Stimulated activated CD4-positive, alpha-beta T cell treated with anti-CD3 and anti-CD28 coated beads, Interleukin-1b, Interleukin-23, amount 100 ng/mL, for 48 hours (primary cell): Measurements from ENCODE around the gene BMX.

Source experiments
- DNase-seq: peaks from one replicate; pipeline ENCODE4 v3.0.0-alpha.2; 2020

BMX gene

GRCh38 chrX:15509845-15510244 lies 9.2 kb downstream of the BMX start:
- no peak for DNase-seq

DNA sequence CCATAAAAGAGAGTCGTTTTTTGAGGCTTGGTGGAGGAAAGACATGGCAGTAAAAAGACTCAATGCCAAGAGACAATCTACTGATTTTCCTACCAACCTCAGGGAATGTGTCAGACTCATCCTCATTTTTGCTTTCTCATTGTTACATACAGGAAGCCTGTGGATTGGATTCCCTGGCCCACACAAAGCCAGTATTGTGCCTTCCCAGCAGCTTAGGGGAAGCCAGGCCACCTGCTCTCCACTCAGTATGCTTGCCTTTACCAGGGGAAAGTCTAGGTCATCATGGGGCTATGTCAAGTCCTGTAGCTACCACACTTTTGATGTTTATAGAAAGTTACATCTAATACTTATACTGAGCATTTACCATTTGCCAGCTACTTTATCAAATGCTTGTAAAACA lies 11.0 kb downstream of the BMX start:
- no peak for DNase-seq

GRCh38 chrX:15512401-15512965 lies 11.9 kb downstream of the BMX start:
- no peak for DNase-seq

DNA sequence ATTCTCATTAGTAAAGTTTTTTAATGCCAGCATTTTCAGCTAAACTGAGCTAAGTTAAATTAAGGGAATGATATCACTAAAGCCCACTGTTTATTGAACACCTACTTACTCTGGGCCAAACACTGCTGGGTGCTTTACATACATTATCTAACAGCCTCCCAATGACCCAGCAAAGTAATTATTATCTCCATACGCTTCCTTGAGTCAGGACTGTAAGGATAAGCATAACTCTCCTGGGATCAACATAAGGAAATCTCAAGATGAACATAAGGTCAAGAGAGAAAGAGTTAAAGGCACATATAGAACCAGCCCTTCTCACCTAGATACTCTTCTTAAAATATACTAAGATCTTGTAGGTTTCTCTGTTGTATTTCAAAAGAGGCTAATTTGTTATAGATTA lies 13.7 kb downstream of the BMX start:
- DNase-seq, result no peak

DNA sequence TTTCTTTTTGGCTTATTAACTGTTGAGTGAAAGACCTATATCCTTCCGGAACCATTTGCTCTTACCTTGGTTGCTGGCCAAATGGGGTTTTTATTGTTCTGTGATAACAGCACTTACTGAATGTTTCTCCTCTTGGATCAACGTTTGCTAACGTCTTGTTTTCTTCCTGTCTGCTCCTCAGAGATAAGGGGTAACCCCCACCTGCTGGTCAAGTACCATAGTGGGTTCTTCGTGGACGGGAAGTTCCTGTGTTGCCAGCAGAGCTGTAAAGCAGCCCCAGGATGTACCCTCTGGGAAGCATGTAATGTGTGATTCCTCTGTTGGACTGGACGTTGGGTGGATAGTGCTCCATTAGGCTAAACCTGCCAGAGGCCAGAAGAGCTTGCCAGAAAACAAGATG lies 15.3 kb downstream of the BMX start:
- DNase-seq, result no peak

DNA sequence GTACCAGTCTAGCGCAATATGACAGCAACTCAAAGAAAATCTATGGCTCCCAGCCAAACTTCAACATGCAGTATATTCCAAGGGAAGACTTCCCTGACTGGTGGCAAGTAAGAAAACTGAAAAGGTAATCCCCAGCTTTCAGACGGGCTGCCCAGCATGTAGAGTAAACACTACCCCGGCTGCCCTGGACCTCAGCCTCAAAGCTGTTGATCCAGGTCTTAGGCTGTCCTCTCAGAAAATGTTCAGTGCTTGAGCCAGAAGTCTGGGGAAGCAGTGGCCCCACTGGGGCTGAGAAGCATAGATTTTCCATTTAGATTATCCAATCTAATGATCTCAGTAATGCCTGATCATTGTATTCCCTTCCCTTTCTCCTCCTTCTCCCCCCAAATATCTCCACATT lies 21.9 kb downstream of the BMX start:
- no peak for DNase-seq

GRCh38 chrX:15523088-15523487 lies 22.5 kb downstream of the BMX start:
- DNase-seq, result no peak

GRCh38 chrX:15524417-15524816 lies 23.8 kb downstream of the BMX start:
- DNase-seq, result no peak

- DNase-seq, result no peak
These were observed 25.2 kb downstream of the BMX start for GRCh38 chrX:15525664-15526416.

DNA sequence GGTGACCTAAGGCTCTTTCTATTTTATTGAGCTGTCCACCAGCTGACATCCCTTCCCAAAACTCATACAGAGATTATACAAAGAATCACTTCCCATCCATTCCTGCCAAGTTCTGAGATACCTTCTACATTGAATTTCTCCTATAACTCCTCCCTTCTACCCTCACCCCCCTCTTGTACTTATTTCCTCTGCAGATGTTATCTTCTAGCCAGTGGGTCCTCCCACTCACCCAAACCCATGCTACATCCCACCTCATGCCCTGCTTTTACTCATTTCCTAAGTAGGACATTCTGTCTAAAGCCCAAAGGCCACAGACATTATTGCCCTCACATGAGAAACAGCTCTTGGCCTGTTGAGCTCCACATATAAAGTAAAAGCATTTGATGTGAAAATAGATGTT lies 28.6 kb downstream of the BMX start:
- DNase-seq, result no peak

DNA sequence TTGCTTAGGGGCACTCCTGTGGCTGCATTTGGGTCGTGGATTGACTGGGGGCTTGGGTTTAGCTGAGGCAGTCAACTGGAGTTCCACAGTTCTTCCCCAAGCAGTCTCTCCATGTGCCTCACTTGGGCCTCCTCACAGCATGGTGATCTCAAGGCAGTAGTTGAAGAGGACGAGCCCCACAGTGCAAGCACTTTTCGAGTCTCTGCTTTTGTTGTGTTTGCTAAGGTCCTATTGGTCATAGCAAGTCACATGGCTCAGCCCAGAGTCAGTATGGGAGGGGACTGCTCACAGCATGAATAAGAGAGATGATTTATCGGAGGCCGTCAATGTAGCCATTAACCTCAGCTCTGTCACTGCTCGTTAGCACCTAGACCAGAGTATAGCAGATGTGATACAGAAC lies 29.7 kb downstream of the BMX start:
- no peak for DNase-seq

DNA sequence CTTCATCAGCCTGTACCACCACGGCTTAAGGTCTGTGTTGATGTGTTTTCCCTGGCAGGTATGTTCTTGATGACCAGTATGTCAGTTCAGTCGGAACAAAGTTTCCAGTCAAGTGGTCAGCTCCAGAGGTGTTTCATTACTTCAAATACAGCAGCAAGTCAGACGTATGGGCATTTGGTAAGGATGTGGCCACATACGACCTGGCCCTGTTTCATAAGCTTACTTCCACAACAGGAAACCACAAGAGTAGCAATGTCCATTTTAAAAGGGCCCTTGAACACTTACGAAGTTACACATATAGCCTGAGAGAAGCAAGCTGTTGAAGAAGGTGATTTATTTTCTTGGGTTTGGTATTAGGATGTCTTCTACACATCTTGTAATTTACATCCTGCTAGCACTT lies 46.1 kb downstream of the BMX start:
- no peak for DNase-seq

- no peak for DNase-seq
These were observed 46.7 kb downstream of the BMX start for GRCh38 chrX:15547356-15547755.

GRCh38 chrX:15549189-15550012 lies 48.8 kb downstream of the BMX start:
- DNase-seq, result no peak

GRCh38 chrX:15559227-15559626 lies 58.6 kb downstream of the BMX start:
- DNase-seq, result no peak

DNA sequence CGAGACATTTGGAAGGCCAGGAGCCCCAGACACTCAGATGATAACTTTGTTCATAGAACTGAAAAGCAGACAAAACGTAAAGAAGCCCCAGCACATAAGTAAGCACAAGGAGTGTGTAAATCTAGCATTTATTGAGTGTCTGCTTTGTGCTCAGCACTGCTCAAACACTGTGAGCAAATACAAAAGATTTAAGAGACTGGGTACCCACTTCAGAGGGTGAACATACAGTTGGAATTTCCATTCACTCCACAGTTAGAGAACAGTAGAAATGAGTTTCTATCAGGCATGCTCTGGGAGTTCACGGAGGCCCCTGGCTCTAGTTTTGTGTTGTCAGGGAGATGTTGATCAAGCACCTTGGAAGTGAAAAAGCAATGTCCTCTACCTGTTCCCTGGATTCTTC lies 60.3 kb downstream of the BMX start:
- no peak for DNase-seq

DNA sequence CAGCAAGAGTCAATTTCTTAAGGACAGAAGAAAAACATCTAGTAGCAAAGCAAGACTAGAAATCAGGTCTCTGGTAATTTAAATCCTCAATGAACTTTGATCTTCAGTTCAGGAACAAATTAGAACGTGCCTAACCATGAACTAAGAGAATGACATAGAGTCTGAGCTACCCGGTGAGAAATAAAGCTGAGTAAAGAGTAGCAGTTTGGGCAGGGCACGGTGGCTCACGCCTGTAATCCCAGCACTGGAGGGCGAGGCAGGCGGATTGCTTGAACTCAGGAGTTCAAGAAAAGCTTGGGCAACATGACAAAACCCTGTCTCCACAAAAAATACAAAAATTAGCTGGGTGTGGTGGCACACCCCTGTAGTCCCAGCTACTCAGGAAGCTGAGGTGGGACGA lies 62.4 kb downstream of the BMX start:
- no peak for DNase-seq

DNA sequence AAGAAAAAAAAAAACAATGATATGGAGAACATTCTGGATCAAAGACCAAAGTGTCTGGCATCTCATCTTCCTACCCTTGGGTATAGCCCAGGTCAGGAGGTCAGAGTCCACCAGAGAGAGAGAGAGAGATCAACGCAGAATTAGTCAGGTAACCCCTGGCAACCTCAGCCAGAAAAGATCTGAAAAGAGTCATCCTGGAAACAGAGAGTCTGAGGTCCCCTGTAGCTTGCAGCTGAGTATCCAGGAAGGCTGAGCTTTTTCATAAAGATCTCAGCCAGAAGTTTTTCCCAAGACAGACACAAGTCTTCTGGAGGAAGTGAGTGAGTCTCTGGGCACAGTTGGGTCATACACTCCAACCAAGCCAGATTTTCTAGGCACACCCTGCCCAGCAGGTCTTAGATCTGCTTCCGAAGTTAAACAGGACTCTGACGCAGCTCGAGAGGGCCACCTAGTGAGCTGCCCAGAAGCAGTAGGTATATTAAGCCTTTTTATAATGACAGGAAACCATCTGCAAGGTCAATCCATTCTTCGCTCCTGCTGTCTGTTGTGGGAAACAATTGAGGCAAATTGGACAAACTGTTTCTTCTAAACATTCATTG lies 64.5 kb downstream of the BMX start:
- peak; percentile 3 for DNase-seq

DNA sequence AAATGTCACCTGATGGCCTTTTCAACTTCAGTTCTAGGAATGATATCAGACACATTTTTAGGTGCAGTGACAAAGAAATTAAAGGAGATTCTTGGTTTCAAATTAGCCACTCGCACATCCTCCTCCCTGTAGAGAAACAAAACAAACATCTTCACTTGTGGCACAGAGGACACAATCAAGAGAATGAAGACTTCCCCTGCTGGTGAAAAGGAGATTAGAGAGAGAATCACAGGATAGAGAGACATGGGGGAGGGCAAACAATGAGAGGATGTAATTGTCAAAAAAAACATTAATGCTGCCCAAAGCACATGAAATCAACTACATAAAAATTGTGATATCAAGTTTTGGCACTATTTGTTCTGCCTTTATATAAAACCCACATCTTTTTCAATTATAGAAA lies 65.6 kb downstream of the BMX start:
- no peak for DNase-seq

DNA sequence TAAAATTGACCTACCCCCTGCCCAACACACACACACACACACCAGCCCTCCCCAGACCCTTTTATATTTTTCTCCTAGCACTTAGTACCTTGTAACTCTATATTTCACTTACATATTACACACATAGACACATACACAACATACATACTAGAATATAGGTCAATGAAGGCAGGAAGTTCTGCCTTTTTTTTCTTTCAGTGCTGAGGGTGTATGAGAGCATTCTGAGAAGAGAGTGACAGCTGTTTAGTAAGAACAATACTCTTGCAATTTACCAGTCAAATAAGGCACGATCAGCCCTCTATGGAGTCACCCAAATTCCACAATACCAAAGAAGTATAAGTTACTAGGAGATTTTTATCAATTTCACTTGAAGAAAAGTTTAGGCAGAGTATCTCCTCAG lies 66.7 kb downstream of the BMX start:
- DNase-seq, result no peak

DNA sequence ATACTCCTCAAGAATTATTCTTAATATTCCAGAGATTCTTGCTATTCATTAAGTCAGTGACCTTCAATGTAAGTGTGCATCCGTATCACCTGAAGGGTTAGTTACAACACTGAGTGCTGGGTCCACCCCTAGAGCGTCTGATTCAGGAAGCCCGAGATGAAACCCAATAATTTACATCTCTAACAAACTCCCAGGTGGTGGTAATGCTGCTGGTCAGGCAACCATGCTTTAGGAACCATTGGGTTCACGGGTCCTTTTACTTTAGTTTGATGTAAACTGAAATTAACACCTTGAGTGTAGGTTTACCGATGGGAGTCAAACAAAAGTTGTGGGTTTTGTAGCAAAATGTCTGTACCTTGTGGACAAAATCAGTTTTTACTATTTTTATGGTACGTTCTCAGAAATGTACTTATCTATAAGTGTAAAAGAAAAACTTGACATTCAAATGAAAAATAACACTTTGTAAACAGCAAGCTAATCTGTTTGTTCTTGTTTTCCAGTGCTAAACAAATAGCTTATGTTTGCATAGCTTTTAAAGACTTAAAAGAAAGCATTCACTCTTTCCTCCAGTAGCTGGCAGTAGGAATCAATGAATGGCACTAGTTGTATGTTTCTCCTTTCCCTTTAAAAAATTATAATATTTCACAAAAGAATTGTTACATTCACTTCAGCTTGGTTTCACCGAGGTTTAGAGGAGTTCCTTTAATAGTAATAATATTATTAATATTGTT lies 67.4 kb downstream of the BMX start:
- no peak for DNase-seq

GRCh38 chrX:15570145-15570544 lies 69.5 kb downstream of the BMX start:
- DNase-seq, result no peak

DNA sequence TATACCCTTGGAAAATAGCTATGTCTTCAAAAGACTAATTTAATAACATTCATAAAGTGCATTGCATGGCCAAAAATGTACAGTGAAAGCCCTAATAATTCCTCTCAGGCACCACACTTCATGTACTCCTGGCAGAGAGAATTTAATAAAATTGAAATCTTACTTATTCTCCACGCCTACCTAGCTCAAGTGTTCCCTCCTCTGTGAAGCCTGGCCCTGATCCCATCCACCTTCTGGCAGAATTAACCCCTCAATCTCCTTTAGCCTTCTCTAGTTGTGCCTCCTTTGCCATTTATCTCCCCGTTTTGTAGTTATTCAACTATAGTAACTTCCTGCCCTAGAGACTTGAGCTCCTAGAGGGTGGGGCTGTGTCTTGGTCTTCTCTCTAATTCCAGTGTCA lies 73.4 kb downstream of the BMX start:
- DNase-seq, result no peak
